ENCODE data around the gene COA4. TPM values are rescaled to one million over a fixed set of nuclear protein-coding genes. Genes with fewer than 3 reads are reported as not detected.

COA4 gene
- total RNA-seq, 1 donor = 15.6 TPM

DNA sequence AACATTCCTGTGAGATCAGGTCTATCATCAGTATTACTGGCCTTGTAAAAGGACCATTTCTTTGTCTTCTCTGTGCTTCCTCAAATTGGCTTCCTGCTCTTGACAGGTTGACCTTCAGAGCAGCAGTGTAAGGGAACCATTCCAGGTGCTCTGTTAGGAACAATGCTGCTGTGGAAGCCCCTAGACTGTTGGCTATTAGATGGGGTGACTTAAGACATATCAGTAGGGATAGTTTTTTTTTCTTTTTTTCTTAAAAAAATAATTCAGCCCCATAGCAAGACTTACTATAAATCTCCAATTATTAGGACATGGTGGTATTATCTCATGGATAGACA lies 37.6 kb downstream of the COA4 start:
- H3K9me3 ChIP-seq (ENCODE audit: low read depth, low read length) = no peaks in the 10 kb centered on the region
- no peaks in the 10 kb centered on the region for H3K4me1 ChIP-seq (ENCODE audit: insufficient read depth, low read length)
- H3K4me3 ChIP-seq (ENCODE audit: low read length) = no peak overlapping the region
- H3K27me3 ChIP-seq (ENCODE audit: insufficient read depth, low read length) = no peaks in the 10 kb centered on the region

DNA sequence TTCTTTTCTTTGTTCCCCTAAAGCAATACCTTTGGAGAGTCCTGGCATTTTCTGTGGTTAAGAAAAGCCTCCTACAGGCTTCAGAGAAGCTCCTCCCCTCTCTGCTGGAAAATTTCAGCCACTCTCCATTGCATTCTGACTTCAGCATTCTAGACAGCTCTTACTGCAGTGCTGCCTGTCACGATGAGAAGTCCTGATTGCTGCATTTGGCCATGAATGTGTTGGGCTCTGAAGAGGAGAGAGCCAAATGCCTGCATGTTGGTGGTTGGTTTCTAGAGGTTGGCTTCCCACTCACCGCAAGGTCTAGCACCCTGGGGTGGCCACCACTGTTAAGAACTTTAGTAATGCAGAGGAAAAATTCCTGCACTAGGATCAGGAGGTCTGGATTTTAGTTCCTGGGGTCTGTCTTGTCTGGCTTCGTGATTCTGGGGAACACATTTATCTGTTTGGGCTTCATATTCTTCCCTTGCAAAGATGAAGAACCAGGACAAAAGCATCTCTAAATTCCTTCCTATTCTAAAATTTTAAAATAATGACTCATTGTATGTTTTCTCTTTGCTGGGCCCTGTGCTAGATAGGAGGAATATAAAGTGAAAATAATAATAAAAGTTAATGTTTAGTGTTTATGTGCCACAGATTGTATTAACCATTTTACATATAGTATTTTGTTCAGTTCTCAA lies 38.1 kb downstream of the COA4 start:
- Histone ChIP-seq H3K4me1 (ENCODE audit: insufficient read depth, low read length) (no peaks in the 10 kb centered on the region), H3K27me3 (ENCODE audit: insufficient read depth, low read length) (no peaks in the 10 kb centered on the region), H3K9me3 (ENCODE audit: low read depth, low read length) (no peaks in the 10 kb centered on the region), H3K4me3 (ENCODE audit: low read length) (no peak overlapping the region)

DNA sequence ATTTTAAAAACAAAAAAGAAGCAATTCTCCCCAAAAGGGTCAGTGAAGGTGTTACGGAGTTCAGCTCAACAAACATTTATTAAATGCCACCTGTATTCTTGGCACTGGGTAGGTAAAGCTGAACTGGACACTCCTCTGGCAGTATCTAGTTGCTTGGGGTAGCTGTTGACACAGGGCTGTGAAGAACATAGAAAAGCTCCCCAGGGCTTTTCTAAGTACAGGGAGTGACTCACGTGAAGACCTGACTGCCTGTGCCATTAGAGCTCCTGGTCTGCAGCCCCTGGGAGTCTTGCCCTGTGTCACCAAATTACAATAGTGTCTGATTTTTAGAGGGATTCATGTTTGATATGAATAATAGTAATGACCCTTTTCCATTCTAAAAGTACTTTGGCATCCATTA lies 43.6 kb downstream of the COA4 start:
- no peak overlapping the region for H3K4me3 ChIP-seq (ENCODE audit: low read length)
- H3K27me3 ChIP-seq (ENCODE audit: insufficient read depth, low read length) = no peaks in the 10 kb centered on the region
- no peaks in the 10 kb centered on the region for H3K4me1 ChIP-seq (ENCODE audit: insufficient read depth, low read length)
- H3K9me3 ChIP-seq (ENCODE audit: low read depth, low read length) = no peaks in the 10 kb centered on the region

DNA sequence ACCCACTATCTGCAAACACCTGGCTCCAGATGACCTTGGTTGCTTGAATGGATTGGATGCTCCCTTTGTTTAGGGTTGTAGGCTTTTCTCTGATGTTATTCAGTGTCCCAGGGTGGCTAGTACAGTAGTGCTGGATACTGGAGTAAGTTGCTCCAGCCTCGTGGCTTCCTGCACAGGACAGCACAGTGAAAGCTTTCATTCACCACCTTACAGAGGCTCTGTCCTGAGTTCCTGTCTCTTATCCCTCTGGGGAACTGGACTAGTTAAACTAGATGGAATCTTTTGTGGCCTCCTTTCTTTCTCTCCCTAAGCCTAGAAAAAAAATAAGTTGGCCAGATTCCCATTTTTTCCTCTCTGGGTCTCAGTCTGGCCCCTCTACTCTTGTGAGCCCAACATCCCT lies 46.4 kb downstream of the COA4 start:
- no peaks in the 10 kb centered on the region for H3K27me3 ChIP-seq (ENCODE audit: insufficient read depth, low read length)
- no peak overlapping the region for H3K4me3 ChIP-seq (ENCODE audit: low read length)
- no peaks in the 10 kb centered on the region for H3K4me1 ChIP-seq (ENCODE audit: insufficient read depth, low read length)
- no peaks in the 10 kb centered on the region for H3K9me3 ChIP-seq (ENCODE audit: low read depth, low read length)

Other genes with a start within 250 kb of the COA4 start
- gene PLEKHB1, start 230.3 kb downstream of the COA4 start, total RNA-seq = 15.3 TPM
- gene RAB6A, start 115.8 kb downstream of the COA4 start, total RNA-seq = 85.2 TPM
- 8.9 TPM for gene MRPL48, start 89.0 kb downstream of the COA4 start, total RNA-seq
- gene PAAF1, start 153 bp upstream of the COA4 start, total RNA-seq = 4.0 TPM
- not detected for gene DNAJB13, start 74.2 kb upstream of the COA4 start, total RNA-seq
- gene UCP2, start 106.0 kb upstream of the COA4 start, total RNA-seq = 68.7 TPM
- 1.7 TPM for gene UCP3, start 132.2 kb upstream of the COA4 start, total RNA-seq